HCT116 (cell line): Measurements from ENCODE around the gene SASS6.

Experiments used
- CEBPB ChIP-seq: IDR thresholded peaks from 2 replicates; pipeline ENCODE4 v1.6.1; 2012; ENCODE audit warnings: low read depth
- EGR1 ChIP-seq: IDR thresholded peaks from 2 replicates; pipeline ENCODE4 v1.6.1; 2012; ENCODE audit warnings: low read depth
- ELF1 ChIP-seq: IDR thresholded peaks from 2 replicates; pipeline ENCODE4 v1.6.1; 2012; ENCODE audit warnings: low read depth, borderline replicate concordance
- EZH2 ChIP-seq: fragments of 200-600 bp; sonication (generic); IDR thresholded peaks from 2 replicates; pipeline ENCODE4 v1.6.1; 2017; ENCODE audit warnings: antibody characterized with exemption, mixed run types
- MAX ChIP-seq: IDR thresholded peaks from 2 replicates; pipeline ENCODE4 v1.6.1; 2012
- POLR2A ChIP-seq: IDR thresholded peaks from 2 replicates; pipeline ENCODE4 v1.7.0; 2011; ENCODE audit warnings: borderline replicate concordance; ENCODE audit not compliant: insufficient read depth, insufficient read length; ENCODE audit errors: extremely low read depth
- POLR2AphosphoS5 ChIP-seq: IDR thresholded peaks from 2 replicates; pipeline ENCODE4 v1.6.1; 2011; ENCODE audit warnings: mild to moderate bottlenecking, low read depth, low read length, moderate library complexity
- RAD21 ChIP-seq: IDR thresholded peaks from 2 replicates; pipeline ENCODE4 v1.6.1; 2012; ENCODE audit warnings: low read depth, mild to moderate bottlenecking
- REST ChIP-seq: IDR thresholded peaks from 2 replicates; pipeline ENCODE4 v1.6.1; 2012; ENCODE audit warnings: low read depth
- SP1 ChIP-seq: IDR thresholded peaks from 2 replicates; pipeline ENCODE4 v1.6.1; 2012; ENCODE audit warnings: low read depth
- SRF ChIP-seq: IDR thresholded peaks from 2 replicates; pipeline ENCODE4 v1.6.1; 2012; ENCODE audit warnings: low read depth
- TCF7L2 ChIP-seq: IDR thresholded peaks from 2 replicates; pipeline ENCODE4 v1.7.0; 2011; ENCODE audit warnings: borderline replicate concordance, inconsistent platforms; ENCODE audit not compliant: insufficient read depth, insufficient read length; ENCODE audit errors: extremely low read depth
- ZBTB33 ChIP-seq: IDR thresholded peaks from 2 replicates; pipeline ENCODE4 v1.6.1; 2011; ENCODE audit warnings: mild to moderate bottlenecking, low read length, moderate library complexity; ENCODE audit not compliant: insufficient replicate concordance; ENCODE audit errors: extremely low read depth
- TF ChIP-seq, protein P1 (sequence below), 3 experiments: fragments of 200-600 bp in 1 of 3; sonication (generic) in 1 of 3; IDR thresholded peaks in 2 of 3; conservative IDR thresholded peaks in 1 of 3; 2 replicates each; pipeline ENCODE4 v1.5.1; 2012 to 2017; ENCODE audit warnings: low read depth in 2 of 3, low read length in 2 of 3, antibody characterized with exemption in 1 of 3, borderline replicate concordance in 1 of 3, control low read depth in 1 of 3, mild to moderate bottlenecking in 1 of 3, mixed read lengths in 1 of 3, mixed run types in 1 of 3, moderate library complexity in 1 of 3; ENCODE audit not compliant: insufficient read depth in 1 of 3

DNA sequence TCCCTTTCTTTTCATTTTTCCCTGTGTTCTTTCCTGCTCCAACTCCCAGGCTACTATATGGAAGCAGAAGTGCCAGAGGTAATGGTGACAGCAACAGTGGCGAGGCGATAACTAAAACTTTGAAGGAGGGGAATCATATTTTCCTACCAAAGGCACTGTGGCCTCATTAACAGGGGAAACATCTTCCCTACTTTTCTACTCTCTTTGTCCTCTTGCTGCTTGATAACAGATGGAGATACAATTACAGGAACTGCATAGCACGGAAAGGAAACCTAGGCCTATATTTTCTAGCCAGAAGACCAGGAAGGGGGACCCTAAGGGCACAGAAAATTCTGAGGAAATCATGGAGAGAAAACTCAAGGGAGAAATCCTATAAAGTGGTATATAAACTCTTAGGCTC, 42.3 kb downstream of the SASS6 start:
- TF ChIP-seq, protein P1, sequence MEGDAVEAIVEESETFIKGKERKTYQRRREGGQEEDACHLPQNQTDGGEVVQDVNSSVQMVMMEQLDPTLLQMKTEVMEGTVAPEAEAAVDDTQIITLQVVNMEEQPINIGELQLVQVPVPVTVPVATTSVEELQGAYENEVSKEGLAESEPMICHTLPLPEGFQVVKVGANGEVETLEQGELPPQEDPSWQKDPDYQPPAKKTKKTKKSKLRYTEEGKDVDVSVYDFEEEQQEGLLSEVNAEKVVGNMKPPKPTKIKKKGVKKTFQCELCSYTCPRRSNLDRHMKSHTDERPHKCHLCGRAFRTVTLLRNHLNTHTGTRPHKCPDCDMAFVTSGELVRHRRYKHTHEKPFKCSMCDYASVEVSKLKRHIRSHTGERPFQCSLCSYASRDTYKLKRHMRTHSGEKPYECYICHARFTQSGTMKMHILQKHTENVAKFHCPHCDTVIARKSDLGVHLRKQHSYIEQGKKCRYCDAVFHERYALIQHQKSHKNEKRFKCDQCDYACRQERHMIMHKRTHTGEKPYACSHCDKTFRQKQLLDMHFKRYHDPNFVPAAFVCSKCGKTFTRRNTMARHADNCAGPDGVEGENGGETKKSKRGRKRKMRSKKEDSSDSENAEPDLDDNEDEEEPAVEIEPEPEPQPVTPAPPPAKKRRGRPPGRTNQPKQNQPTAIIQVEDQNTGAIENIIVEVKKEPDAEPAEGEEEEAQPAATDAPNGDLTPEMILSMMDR (IDR thresholded peaks at IDR 0.05 in 2 of 3, conservative IDR thresholded peaks at IDR 0.05 in 1 of 3; ENCODE audit: borderline replicate concordance in 1 of 3, insufficient read depth in 1 of 3, low read depth in 2 of 3, low read length in 2 of 3): no peak
- no peak for TF ChIP-seq EZH2
- TF ChIP-seq MAX: no peak
- TF ChIP-seq POLR2AphosphoS5: no peak
- TF ChIP-seq RAD21: no peak
- no peak for TF ChIP-seq POLR2A
- TF ChIP-seq TCF7L2: no peak
- TF ChIP-seq REST: no peak
- TF ChIP-seq EGR1: no peak
- TF ChIP-seq CEBPB: no peak
- no peak for TF ChIP-seq SRF
- no peak for TF ChIP-seq SP1
- TF ChIP-seq ZBTB33: no peak
- no peak for TF ChIP-seq ELF1
